HepG2 (cell line): ENCODE data around the gene XRCC5. TPM values are rescaled to one million over a fixed set of nuclear protein-coding genes. Genes with fewer than 3 reads are reported as not detected.
A peak's percentile ranks its signal among the peaks of the same experiment; 100 is the strongest.

Experiments
- ATAC-seq: fragments of 200-7000 bp; cut with Tn5 transposase; 3 replicates; pipeline ENCODE4 v1.9.1; 2020; ENCODE audit warnings: mild to moderate bottlenecking, moderate library complexity
- BruUV-seq: library from RNA; stranded (reverse); fragments of 400-500 nt; replicated peaks from 2 replicates; lab custom pipeline; 2021; lab: Mats Ljungman, UMichigan
- CTCF ChIA-PET: fragments of 300-600 bp; formaldehyde crosslinking; extraction: SDS; loops from one replicate; lab custom pipeline; 2021; ENCODE audit warnings: low total read pairs, inconsistent platforms, low intra/inter-chr PET ratio; lab: Yijun Ruan, JAX
- POLR2A ChIA-PET: fragments of 350-600 bp; sonication (Branson Sonifier 250); formaldehyde crosslinking; loops from one replicate; lab custom pipeline; 2020; ENCODE audit warnings: antibody characterized with exemption, inconsistent platforms; lab: Yijun Ruan, JAX
- DNase-seq: peaks from one replicate; pipeline ENCODE4 v3.0.0-alpha.2; 2015; ENCODE audit warnings: low spot score
- FAIRE-seq: peaks from 3 replicates; lab custom pipeline; 2011; peaks lifted over from hg19 to GRCh38; lab: Jason Lieb, UNC
- H2AFZ ChIP-seq: one replicate; pipeline ENCODE4 v1.6.1; 2011; ENCODE audit warnings: low read length, inconsistent platforms
- H3K27ac ChIP-seq: fragments of 300-600 bp; 3 replicates; pipeline ENCODE4 v1.8.0; 2011; ENCODE audit warnings: mixed run types, mild to moderate bottlenecking, mixed read lengths, low read length, inconsistent platforms; ENCODE audit not compliant: insufficient read depth; ENCODE audit errors: extremely low read length
- H3K27me3 ChIP-seq, 2 experiments: fragments of 200-600 bp in 1 of 2; 2 replicates in 1 of 2; 3 replicates in 1 of 2; pipeline versions ENCODE4 v1.6.0 to v1.8.0; 2011; ENCODE audit warnings: low read length in 2 of 2, mild to moderate bottlenecking in 2 of 2, moderate library complexity in 2 of 2, inconsistent platforms in 1 of 2; ENCODE audit not compliant: insufficient read depth in 2 of 2, control insufficient read depth in 1 of 2
- H3K36me3 ChIP-seq, 2 experiments: fragments of 200-600 bp in 1 of 2; replicated peaks in 1 of 2; 2 replicates in 1 of 2; 3 replicates in 1 of 2; pipeline versions ENCODE4 v1.5.1 to v1.8.0; 2011; ENCODE audit warnings: low read length in 2 of 2, inconsistent platforms in 1 of 2; ENCODE audit not compliant: insufficient read depth in 2 of 2, control insufficient read depth in 1 of 2
- H3K4me1 ChIP-seq: 2 replicates; pipeline ENCODE4 v1.5.1; 2012; ENCODE audit warnings: low read length, inconsistent platforms; ENCODE audit not compliant: insufficient read depth
- H3K4me2 ChIP-seq: 2 replicates; pipeline ENCODE4 v1.6.0; 2011; ENCODE audit warnings: low read depth, low read length, inconsistent platforms
- H3K4me3 ChIP-seq, 3 experiments: fragments of 200-600 bp in 1 of 3; sonication (generic), shearing (Covaris generic) in 1 of 3; replicated peaks in 1 of 3; 2 replicates each; pipeline ENCODE4 v1.5.1; 2011 to 2016; ENCODE audit warnings: low read length in 3 of 3, inconsistent platforms in 2 of 3, low read depth in 2 of 3, mild to moderate bottlenecking in 2 of 3, control low read depth in 1 of 3, mixed read lengths in 1 of 3; ENCODE audit not compliant: insufficient read depth in 1 of 3
- H3K79me2 ChIP-seq: one replicate; pipeline ENCODE4 v1.6.1; 2011; ENCODE audit warnings: low read length, inconsistent platforms; ENCODE audit not compliant: insufficient read depth
- H3K9ac ChIP-seq: 2 replicates; pipeline ENCODE4 v1.6.0; 2011; ENCODE audit warnings: mild to moderate bottlenecking, low read depth, low read length, inconsistent platforms; ENCODE audit not compliant: insufficient read depth
- H3K9me3 ChIP-seq: 2 replicates; pipeline ENCODE4 v1.5.1; 2012; ENCODE audit warnings: mild to moderate bottlenecking, low read length
- H4K20me1 ChIP-seq: 2 replicates; pipeline ENCODE4 v1.6.0; 2011; ENCODE audit warnings: inconsistent platforms, mild to moderate bottlenecking, low read length, moderate library complexity; ENCODE audit not compliant: insufficient read depth
- BHLHE40 ChIP-seq: IDR thresholded peaks from 2 replicates; pipeline ENCODE4 v1.6.1; 2011; ENCODE audit warnings: low read length, improper control_type of control experiment
- DNMT1 ChIP-seq: sonication (generic); formaldehyde crosslinking; IDR thresholded peaks from 2 replicates; pipeline ENCODE4 v1.5.1; 2020; ENCODE audit warnings: mild to moderate bottlenecking, missing genetic modification reagents
- GPN1 ChIP-seq: sonication (generic); formaldehyde crosslinking; IDR thresholded peaks from 2 replicates; pipeline ENCODE4 v1.5.1; 2020; ENCODE audit warnings: missing genetic modification reagents, borderline replicate concordance
- HNF4A ChIP-seq: sonication (generic); formaldehyde crosslinking; IDR thresholded peaks from 2 replicates; pipeline ENCODE4 v1.4.0; 2020; ENCODE audit warnings: missing genetic modification reagents
- KMT2A ChIP-seq: sonication (generic); formaldehyde crosslinking; IDR thresholded peaks from 2 replicates; pipeline ENCODE4 v1.4.0; 2020; ENCODE audit warnings: missing genetic modification reagents
- MIER2 ChIP-seq: IDR thresholded peaks from 2 replicates; pipeline ENCODE4 v1.6.1; 2016; ENCODE audit warnings: missing biosample characterization, missing genetic modification reagents
- NR2F1 ChIP-seq, 2 experiments: fragments of 450-650 bp in 1 of 2; formaldehyde crosslinking in 1 of 2; IDR thresholded peaks; 2 replicates each; pipeline versions ENCODE4 v1.5.0 to v1.6.1; 2016 to 2020; ENCODE audit warnings: mild to moderate bottlenecking in 1 of 2, missing compliant biosample characterization in 1 of 2, missing genetic modification reagents in 1 of 2, moderate library complexity in 1 of 2
- SUZ12 ChIP-seq: fragments of 150-350 bp; IDR thresholded peaks from 2 replicates; pipeline ENCODE4 v1.6.1; 2014; ENCODE audit warnings: low read depth, low read length
- ZBTB7A ChIP-seq: sonication (generic); formaldehyde crosslinking; IDR thresholded peaks from 2 replicates; pipeline ENCODE4 v1.8.0; 2022; ENCODE audit warnings: mild to moderate bottlenecking, missing genetic modification reagents
- ZFP36L1 ChIP-seq: sonication (generic); formaldehyde crosslinking; IDR thresholded peaks from 2 replicates; pipeline ENCODE4 v1.8.0; 2022; ENCODE audit warnings: mild to moderate bottlenecking, missing genetic modification reagents, moderate library complexity
- ZNF335 ChIP-seq: sonication (generic); formaldehyde crosslinking; IDR thresholded peaks from 2 replicates; pipeline ENCODE4 v1.4.0; 2020; ENCODE audit warnings: missing genetic modification reagents
- ZNF891 ChIP-seq: sonication (generic); formaldehyde crosslinking; IDR thresholded peaks from 2 replicates; pipeline ENCODE4 v1.5.0; 2020; ENCODE audit warnings: mild to moderate bottlenecking, missing genetic modification reagents
- WGBS: methylation state at CpG from one replicate; pipeline ENCODE4 v1.1.6; 2017; ENCODE audit warnings: low lambda C conversion rate; 5-methylcytosine and 5-hydroxymethylcytosine counted together
- in situ Hi-C: cut with HindIII; loops from 2 replicates; pipeline ENCODE4 v1.10.0; 2017; ENCODE audit warnings: low pct_unique_long_range_greater_than_20kb; ENCODE audit not compliant: extremely low pct_ligation_motif_present
- intact Hi-C: fragments of 100-400 bp; cut with micrococcal nuclease; formaldehyde crosslinking; loops from one replicate; pipeline ENCODE4 v1.10.0; 2022; ENCODE audit not compliant: unreplicated experiment
- polyA plus RNA-seq, 8 experiments: library from polyadenylated mRNA; depleted of rRNA in 3 of 8; stranded (reverse) in 7 of 8; unstranded in 1 of 8; fragments of >200 nt; fragmentation: Illumina TruSeq in 4 of 8; extraction: Trizol in 4 of 8; gene quantifications; 2 replicates each; pipeline versions ENCODE4 v1.2.1 to v1.2.3, GENCODE V29; 2011 to 2016; ENCODE audit warnings: low read depth in 4 of 8, missing spikeins in 1 of 8, mixed read lengths in 1 of 8; ENCODE audit not compliant: insufficient read depth in 1 of 8
- total RNA-seq, 5 experiments: library from RNA; depleted of rRNA; stranded (reverse); fragments of >200 nt; fragmentation: Illumina TruSeq; extraction: Trizol; gene quantifications; 2 replicates each; pipeline ENCODE4 v1.2.3, GENCODE V29; 2016; ENCODE audit warnings: low read depth in 1 of 5
- TF ChIP-seq, protein P1 (sequence below): sonication (generic); formaldehyde crosslinking; IDR thresholded peaks from 2 replicates; pipeline ENCODE4 v1.5.1; 2020; ENCODE audit warnings: mild to moderate bottlenecking, missing genetic modification reagents, moderate library complexity
- TF ChIP-seq, protein P2 (sequence below), 2 experiments: IDR thresholded peaks; 2 replicates each; pipeline ENCODE4 v1.6.1; 2011 to 2012; ENCODE audit warnings: low read length in 2 of 2, borderline replicate concordance in 1 of 2, low read depth in 1 of 2, mild to moderate bottlenecking in 1 of 2, moderate library complexity in 1 of 2

Gene XRCC5
- total and polyA plus RNA-seq, 2 of the 13 experiments (the other 11 are each of a cell fraction or from before 2014, with no cell fraction given) = 264 to 454 TPM

DNA sequence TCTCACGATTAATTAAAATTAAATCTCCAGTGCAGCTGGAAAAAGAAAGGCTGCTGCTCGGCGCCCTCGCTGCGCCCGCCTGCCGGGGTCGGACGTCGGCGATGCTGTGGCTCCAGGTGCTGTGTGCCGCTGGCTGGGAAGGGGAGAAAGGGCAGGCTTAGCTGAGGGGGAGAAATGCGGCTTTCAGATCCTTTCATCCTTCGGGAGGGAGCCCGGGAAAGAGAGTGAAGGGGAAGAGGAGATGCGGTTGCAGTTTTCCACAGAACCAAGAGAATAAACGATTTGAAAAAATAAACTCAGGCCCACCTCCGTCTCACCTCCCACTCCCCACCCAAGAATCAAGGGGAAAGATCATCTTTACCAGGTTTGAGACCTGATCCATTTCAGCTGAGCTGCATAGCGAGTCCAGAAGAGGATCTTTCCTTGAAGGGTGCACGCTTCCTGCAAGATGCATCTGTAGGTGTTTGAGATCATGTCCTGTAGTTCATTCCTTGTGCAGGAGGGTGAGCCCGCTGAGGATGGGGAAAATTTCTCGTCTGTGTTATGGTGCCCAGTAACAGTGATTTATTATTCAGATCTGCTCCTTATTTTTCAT, 26.9 kb upstream of the XRCC5 start (continued):
- TF ChIP-seq ZFP36L1 (peak; percentile 49; the same call in 1 of the 2 replicates), DNMT1 (CRISPR knock-in tag) (no peak), ZNF335 (CRISPR knock-in tag) (0 out of 2 replicates have a peak, but pooled peaks have one; percentile 36), HNF4A (CRISPR knock-in tag) (no peak), NR2F1 (CRISPR knock-in tag; IDR thresholded peaks at IDR 0.05) (no peak)
- TF ChIP-seq, protein P1, sequence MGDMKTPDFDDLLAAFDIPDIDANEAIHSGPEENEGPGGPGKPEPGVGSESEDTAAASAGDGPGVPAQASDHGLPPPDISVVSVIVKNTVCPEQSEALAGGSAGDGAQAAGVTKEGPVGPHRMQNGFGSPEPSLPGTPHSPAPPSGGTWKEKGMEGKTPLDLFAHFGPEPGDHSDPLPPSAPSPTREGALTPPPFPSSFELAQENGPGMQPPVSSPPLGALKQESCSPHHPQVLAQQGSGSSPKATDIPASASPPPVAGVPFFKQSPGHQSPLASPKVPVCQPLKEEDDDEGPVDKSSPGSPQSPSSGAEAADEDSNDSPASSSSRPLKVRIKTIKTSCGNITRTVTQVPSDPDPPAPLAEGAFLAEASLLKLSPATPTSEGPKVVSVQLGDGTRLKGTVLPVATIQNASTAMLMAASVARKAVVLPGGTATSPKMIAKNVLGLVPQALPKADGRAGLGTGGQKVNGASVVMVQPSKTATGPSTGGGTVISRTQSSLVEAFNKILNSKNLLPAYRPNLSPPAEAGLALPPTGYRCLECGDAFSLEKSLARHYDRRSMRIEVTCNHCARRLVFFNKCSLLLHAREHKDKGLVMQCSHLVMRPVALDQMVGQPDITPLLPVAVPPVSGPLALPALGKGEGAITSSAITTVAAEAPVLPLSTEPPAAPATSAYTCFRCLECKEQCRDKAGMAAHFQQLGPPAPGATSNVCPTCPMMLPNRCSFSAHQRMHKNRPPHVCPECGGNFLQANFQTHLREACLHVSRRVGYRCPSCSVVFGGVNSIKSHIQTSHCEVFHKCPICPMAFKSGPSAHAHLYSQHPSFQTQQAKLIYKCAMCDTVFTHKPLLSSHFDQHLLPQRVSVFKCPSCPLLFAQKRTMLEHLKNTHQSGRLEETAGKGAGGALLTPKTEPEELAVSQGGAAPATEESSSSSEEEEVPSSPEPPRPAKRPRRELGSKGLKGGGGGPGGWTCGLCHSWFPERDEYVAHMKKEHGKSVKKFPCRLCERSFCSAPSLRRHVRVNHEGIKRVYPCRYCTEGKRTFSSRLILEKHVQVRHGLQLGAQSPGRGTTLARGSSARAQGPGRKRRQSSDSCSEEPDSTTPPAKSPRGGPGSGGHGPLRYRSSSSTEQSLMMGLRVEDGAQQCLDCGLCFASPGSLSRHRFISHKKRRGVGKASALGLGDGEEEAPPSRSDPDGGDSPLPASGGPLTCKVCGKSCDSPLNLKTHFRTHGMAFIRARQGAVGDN = peak; percentile 48; the same call in 1 of the 2 replicates

DNA sequence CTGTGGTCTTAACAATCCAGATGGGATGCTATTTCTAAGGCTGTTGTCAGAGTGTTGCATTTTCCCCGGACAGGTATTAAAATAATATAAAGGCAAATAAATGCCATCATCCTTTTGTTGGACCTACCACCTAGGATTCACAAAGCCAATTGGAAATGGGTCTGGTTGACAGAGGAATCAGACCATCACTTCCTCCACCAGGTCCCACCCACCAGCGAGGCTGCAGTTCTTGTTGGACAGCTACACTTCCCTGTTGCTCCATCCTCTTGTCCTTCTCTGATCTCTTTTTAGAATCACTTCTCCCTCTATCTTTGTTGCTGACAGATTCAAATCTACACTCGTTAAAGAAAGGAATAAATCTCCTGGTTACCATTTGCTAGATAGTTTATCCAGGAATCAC, 26.3 kb upstream of the XRCC5 start:
- intact Hi-C loops (no loop called here), in situ Hi-C loops (no loop called here)
- FAIRE-seq (peak; percentile 26), DNase-seq (peak; percentile 40), ATAC-seq (peak; percentile 30)
- 18% methylated on average over 3 of the region's 3 CpGs for WGBS
- Histone ChIP-seq H3K9ac (peak overlapping the region; percentile 92), H4K20me1 (no peaks in the 10 kb centered on the region), H3K27me3 (no peaks in the 10 kb centered on the region; a peak in 2 of 5 replicates), H3K27ac (peak overlapping the region; percentile 88), H3K79me2 (peaks cover 44% of the 10 kb centered on the region), H2AFZ (no peak overlapping the region), H3K9me3 (no peaks in the 10 kb centered on the region), H3K36me3 (no peaks in the 10 kb centered on the region), H3K4me1 (peaks cover 76% of the 10 kb centered on the region), H3K4me2 (peak overlapping the region; percentile 97), H3K4me3 (peak overlapping the region; percentile 85 to 100 (median 99); a peak in 4 of 6 replicates)
- CTCF ChIA-PET = interaction anchor here (0.5 kb wide), 1 partner anchor 670 kb away, joined by 3 read pairs; no protein-coding TSS in a partner anchor
- BruUV-seq = no TSS peak
- POLR2A ChIA-PET = interaction anchor here (1.7 to 5.3 kb wide), 5 partner anchors 9 to 416 kb away, joined by 6 to 131 read pairs (median 7); partner anchors contain the start of genes RPL37A and XRCC5
- TF ChIP-seq, protein P2, sequence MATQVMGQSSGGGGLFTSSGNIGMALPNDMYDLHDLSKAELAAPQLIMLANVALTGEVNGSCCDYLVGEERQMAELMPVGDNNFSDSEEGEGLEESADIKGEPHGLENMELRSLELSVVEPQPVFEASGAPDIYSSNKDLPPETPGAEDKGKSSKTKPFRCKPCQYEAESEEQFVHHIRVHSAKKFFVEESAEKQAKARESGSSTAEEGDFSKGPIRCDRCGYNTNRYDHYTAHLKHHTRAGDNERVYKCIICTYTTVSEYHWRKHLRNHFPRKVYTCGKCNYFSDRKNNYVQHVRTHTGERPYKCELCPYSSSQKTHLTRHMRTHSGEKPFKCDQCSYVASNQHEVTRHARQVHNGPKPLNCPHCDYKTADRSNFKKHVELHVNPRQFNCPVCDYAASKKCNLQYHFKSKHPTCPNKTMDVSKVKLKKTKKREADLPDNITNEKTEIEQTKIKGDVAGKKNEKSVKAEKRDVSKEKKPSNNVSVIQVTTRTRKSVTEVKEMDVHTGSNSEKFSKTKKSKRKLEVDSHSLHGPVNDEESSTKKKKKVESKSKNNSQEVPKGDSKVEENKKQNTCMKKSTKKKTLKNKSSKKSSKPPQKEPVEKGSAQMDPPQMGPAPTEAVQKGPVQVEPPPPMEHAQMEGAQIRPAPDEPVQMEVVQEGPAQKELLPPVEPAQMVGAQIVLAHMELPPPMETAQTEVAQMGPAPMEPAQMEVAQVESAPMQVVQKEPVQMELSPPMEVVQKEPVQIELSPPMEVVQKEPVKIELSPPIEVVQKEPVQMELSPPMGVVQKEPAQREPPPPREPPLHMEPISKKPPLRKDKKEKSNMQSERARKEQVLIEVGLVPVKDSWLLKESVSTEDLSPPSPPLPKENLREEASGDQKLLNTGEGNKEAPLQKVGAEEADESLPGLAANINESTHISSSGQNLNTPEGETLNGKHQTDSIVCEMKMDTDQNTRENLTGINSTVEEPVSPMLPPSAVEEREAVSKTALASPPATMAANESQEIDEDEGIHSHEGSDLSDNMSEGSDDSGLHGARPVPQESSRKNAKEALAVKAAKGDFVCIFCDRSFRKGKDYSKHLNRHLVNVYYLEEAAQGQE (IDR thresholded peaks at IDR 0.05; ENCODE audit: borderline replicate concordance in 1 of 2, low read depth in 1 of 2, low read length in 2 of 2) = peak; percentile 12 to 82
- TF ChIP-seq ZBTB7A (CRISPR knock-in tag) (no peak), KMT2A (CRISPR knock-in tag) (no peak), MIER2 (0 out of 2 replicates have a peak, but pooled peaks have one; percentile 36), GPN1 (CRISPR knock-in tag) (no peak), BHLHE40 (no peak), SUZ12 (no peak), ZNF891 (no peak)
